ENCODE measurements around the gene MAP3K4. TPM values are rescaled to one million over a fixed set of nuclear protein-coding genes. Genes with fewer than 3 reads are reported as not detected.

Gene MAP3K4
- total RNA-seq, 4 donors from 2014 or later, result 34.9 to 113 (median 52.3) TPM

- Histone ChIP-seq H3K27me3 (no peaks in the 10 kb centered on the region), H3K4me1 (no peaks in the 10 kb centered on the region), H3K27ac (no peak overlapping the region), H3K9me3 (no peaks in the 10 kb centered on the region), H3K4me3 (replicated peaks in 1 of 3) (no peak overlapping the region), H3K36me3 (peaks cover 0 to 5% of the 10 kb centered on the region in 2 donors)
- whole genome bisulfite sequencing, 2 donors, result 87 to 94% methylated on average over 5 of the region's 5 CpGs
- DNase-seq, result no peak
- intact Hi-C loops (cut with DNase I), result loop anchor here (5.0 kb wide), 1 partner anchor 222 kb away; no protein-coding TSS in a partner anchor
- TF ChIP-seq CTCF (IDR thresholded peaks at IDR 0.05) (no peak), POLR2A (IDR thresholded peaks at IDR 0.05) (no peak)
Observed at GRCh38 chr6:161150136-161150535, 158.6 kb downstream of the MAP3K4 start.

- Histone ChIP-seq H3K4me1 (no peaks in the 10 kb centered on the region), H3K36me3 (peaks cover 0 to 5% of the 10 kb centered on the region in 2 donors), H3K9me3 (no peaks in the 10 kb centered on the region), H3K4me3 (replicated peaks in 1 of 3) (no peak overlapping the region), H3K27me3 (no peaks in the 10 kb centered on the region), H3K27ac (no peak overlapping the region)
- DNase-seq, result no peak
- intact Hi-C loops (cut with DNase I), result loop anchor here (5.0 kb wide), 1 partner anchor 222 kb away; no protein-coding TSS in a partner anchor
- WGBS, 2 donors, result 88 to 96% methylated on average over 5 to 8 of the region's 8 CpGs
- no peak for TF ChIP-seq POLR2A (IDR thresholded peaks at IDR 0.05)
- no peak for TF ChIP-seq CTCF (IDR thresholded peaks at IDR 0.05)
Observed at GRCh38 chr6:161150566-161150965, 159.0 kb downstream of the MAP3K4 start.

- peaks cover 0 to 5% of the 10 kb centered on the region in 2 donors for H3K36me3 ChIP-seq
- DNase-seq, result no peak
Observed at GRCh38 chr6:161151059-161151645, 159.6 kb downstream of the MAP3K4 start.

GRCh38 chr6:161151660-161152526 is 160.3 kb downstream of the MAP3K4 start:
- intact Hi-C loops (cut with DNase I), result loop anchor here (5.0 kb wide), 1 partner anchor 220 kb away; no protein-coding TSS in a partner anchor
- H3K36me3 ChIP-seq, result peaks cover 0 to 5% of the 10 kb centered on the region in 2 donors

More at GRCh38 chr6:161151059-161151645, 159.6 kb downstream of the MAP3K4 start:
- TF ChIP-seq POLR2A (IDR thresholded peaks at IDR 0.05) (no peak), CTCF (IDR thresholded peaks at IDR 0.05) (no peak)
- intact Hi-C loops (cut with DNase I), result loop anchor here (5.0 kb wide), 1 partner anchor 221 kb away; no protein-coding TSS in a partner anchor
- no peaks in the 10 kb centered on the region for H3K27me3 ChIP-seq
- H3K4me1 ChIP-seq, result no peaks in the 10 kb centered on the region
- WGBS, 2 donors, result 95 to 97% methylated on average over 15 to 18 of the region's 18 CpGs
- no peak overlapping the region for H3K4me3 ChIP-seq (replicated peaks in 1 of 3)
- H3K27ac ChIP-seq, result no peak overlapping the region
- H3K9me3 ChIP-seq, result no peaks in the 10 kb centered on the region

More at GRCh38 chr6:161151660-161152526, 160.3 kb downstream of the MAP3K4 start:
- TF ChIP-seq CTCF (IDR thresholded peaks at IDR 0.05), result no peak
- TF ChIP-seq POLR2A (IDR thresholded peaks at IDR 0.05), result no peak
- H3K4me3 ChIP-seq (replicated peaks in 1 of 3), result no peak overlapping the region
- no peak for DNase-seq
- no peaks in the 10 kb centered on the region for H3K9me3 ChIP-seq
- WGBS, 2 donors, result 87 to 88% methylated on average over 16 of the region's 19 CpGs
- H3K27ac ChIP-seq, result no peak overlapping the region
- H3K27me3 ChIP-seq, result no peaks in the 10 kb centered on the region
- H3K4me1 ChIP-seq, result no peaks in the 10 kb centered on the region
